COLO668 (cell line): ENCODE data around the gene DSCAM.

Experiments used
- DNase-seq: peaks from one replicate; lab custom pipeline; 2025; ENCODE audit not compliant: unreplicated experiment; lab: John Stamatoyannopoulos, UW

Gene DSCAM

DNA sequence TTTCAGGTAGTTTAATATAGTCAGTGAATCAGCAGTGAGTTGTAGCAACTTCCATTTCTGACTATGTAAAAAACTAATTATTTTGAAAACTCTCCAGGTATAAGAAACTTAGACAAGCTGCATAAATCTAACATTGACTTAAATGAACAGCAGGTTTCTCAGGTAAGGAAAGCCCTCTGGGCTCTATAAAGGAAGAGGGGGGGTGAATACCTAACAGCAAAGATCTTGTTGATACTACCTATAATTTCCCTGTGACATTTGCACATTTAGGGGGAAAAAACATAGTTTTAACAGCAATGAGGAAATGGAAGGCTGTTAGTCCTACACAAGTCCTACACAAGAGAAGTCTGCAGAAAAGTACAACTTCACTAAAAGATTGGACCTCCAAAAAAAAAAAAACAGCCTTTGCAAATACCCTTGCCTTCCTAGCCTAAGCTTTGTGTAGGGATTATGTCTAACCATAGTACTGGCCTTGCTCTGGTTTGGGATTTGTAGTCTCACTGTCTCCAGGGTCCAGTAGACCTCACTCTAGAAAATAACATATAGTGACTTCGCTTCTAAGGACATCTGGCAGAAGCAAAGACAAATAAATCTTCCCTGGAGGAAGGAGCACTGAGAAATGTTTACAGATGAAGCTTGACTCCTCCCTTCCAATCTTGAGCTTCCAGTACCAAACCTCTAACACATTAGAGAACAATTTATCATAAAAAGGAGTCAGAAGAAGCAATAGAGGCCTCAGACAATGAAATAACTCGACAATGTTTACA lies 459.8 kb downstream of the DSCAM start:
- DNase-seq, result no peak

- DNase-seq, result peak; percentile 80
Measured at GRCh38 chr21:40386294-40386911, 460.6 kb downstream of the DSCAM start.

DNA sequence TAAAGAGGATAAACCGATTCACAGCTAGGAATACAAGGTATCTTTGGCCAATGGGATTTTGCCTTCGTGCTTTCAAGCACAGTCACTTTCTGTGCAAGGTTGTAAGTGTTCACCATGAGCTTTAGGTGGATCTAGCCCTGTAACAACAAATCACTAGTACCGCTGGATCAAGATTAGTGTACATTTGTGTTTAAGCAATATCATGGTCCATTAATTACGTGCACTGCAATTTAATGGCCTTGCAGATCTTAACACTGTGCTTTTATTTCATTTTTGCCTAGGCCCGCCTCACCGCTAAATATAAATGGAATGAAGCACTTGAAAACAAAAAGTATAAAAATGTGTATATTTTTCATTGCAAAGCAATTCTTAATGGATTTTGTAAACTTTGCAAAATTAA lies 461.1 kb downstream of the DSCAM start:
- DNase-seq, result no peak

GRCh38 chr21:40383951-40384350 lies 463.0 kb downstream of the DSCAM start:
- DNase-seq, result no peak

DNA sequence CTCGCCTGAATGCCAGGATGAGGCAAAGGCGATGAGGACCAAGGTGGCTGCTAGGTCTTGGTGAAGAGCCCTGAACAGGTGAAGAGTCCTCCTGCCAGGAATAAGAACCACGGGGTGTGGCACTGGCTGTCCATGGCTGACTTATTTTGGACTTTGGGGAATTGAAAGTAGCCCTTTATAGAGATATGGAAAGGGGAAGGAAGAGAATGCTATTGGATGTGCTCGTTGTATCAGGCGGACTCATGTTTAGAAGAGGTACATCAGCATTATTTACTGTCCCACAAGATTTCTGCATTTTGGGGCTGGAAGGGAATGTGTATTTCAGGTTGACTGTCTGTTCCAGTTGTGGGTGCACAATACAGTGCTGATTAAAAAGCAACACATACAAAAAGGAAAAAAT lies 465.8 kb downstream of the DSCAM start:
- DNase-seq, result no peak

GRCh38 chr21:40379881-40380810 lies 466.8 kb downstream of the DSCAM start:
- no peak for DNase-seq

- DNase-seq, result no peak
Measured at GRCh38 chr21:40377135-40377534, 469.8 kb downstream of the DSCAM start.

GRCh38 chr21:40373761-40374160 lies 473.2 kb downstream of the DSCAM start:
- DNase-seq, result no peak

- DNase-seq, result no peak
Measured at GRCh38 chr21:40372506-40372905, 474.5 kb downstream of the DSCAM start.

GRCh38 chr21:40371329-40371728 lies 475.6 kb downstream of the DSCAM start:
- no peak for DNase-seq

DNA sequence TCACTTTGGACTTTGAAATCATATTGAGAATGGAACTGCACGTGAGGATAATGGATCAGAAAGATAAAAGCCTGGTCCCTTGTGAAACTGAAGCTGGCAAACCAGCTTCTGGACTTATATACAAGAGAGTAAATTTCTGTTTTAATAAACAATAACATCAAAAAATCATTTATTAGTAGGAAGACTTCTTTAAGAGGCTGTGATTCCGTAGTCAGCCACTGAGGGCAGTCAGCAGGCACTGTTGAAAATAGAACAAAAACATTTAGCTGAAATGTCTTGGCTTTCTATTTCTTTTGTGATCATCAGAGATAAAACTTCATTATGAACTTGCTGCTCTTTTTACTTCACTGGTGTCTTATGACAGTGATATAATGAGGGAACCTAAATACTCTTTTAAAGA lies 490.3 kb downstream of the DSCAM start:
- no peak for DNase-seq

- no peak for DNase-seq
Measured at GRCh38 chr21:40355076-40355475, 491.9 kb downstream of the DSCAM start.

DNA sequence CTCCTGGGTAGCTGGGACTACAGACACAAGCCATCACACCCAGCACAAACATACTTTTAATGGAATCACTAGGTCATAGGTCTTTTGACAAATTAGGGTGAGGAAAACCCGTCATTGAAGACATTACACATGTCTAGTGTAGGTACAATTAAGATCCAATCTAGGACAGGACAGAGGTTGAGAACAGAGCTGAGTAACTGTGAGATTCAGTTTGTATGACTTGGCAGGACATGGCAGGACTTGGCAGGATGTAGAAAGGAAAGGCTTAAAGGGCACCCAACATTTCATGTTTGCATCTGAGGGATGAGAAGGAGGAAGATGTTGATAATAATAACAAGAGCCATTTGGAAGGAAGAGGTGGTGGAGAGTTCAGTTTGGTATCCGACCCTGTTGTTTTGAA lies 496.0 kb downstream of the DSCAM start:
- no peak for DNase-seq

- no peak for DNase-seq
Measured at GRCh38 chr21:40349591-40349990, 497.4 kb downstream of the DSCAM start.

GRCh38 chr21:40345711-40346321 lies 501.1 kb downstream of the DSCAM start:
- no peak for DNase-seq

GRCh38 chr21:40340357-40340756 lies 506.6 kb downstream of the DSCAM start:
- DNase-seq, result no peak

DNA sequence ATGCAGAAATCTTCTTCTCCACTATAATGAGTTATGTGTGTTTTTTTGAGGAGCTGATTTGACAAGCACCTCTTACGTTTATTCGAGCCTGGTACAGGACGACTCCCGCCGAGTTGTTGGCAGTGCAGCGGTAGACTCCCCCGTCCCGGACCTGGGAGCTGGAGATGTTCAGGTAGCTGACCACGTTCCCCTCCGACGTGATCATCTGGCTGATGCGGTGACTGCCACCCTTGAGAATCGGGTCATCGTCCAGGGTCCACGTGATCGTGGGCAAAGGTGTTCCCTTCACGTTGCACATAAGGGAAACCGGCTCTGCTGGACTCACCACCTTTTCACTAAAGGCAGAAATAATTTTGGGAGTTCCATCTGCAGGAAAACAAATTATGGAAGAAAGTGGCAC lies 507.9 kb downstream of the DSCAM start:
- DNase-seq, result no peak

DNA sequence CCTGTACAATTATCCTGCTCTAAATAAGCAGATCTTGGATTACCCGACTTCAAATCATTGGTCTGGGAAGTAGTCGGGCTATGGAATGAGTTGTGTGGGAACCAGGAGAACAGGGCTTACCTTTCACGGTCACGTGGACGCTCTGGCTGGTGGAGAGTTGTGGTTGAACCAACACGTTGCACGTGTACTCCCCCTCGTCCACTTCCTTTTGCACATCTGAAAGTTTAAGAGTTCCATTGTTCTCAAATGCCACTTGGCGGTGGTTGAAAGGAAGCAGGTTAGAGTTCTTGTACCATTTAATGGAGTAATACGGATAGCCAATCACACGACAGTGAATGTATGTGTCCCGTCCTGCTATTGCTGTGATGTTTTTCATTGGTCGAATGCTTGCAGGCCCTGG lies 509.0 kb downstream of the DSCAM start:
- no peak for DNase-seq

- peak; percentile 62 for DNase-seq
Measured at GRCh38 chr21:40335704-40336103, 511.3 kb downstream of the DSCAM start.

GRCh38 chr21:40334159-40334558 lies 512.8 kb downstream of the DSCAM start:
- no peak for DNase-seq

DNA sequence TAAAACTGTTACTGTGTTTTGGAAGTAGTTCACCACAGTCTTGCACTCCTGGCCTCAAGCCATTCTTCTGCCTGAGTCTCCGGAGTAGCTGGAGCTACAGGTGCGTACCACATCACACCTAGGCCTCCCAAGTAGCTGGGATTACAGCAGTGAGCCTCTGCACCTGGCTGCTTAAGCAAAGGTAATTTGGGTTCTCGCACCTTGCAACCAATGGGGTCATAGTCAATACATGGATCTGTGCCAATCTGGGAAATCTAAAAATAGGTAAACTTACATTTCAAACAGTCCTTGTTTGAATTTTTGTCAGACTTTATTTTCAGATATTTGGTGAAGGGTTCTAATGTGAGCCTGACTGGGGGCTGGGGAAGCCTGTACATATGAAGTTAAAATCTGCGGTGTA lies 513.2 kb downstream of the DSCAM start:
- DNase-seq, result no peak
